Lung (tissue), 12 donors: ENCODE results near the gene CMTR1. TPM values are rescaled to one million over a fixed set of nuclear protein-coding genes. Genes with fewer than 3 reads are reported as not detected.

ENCODE experiments used
- ATAC-seq: fragments of 200-7000 bp; cut with Tn5 transposase; one replicate; pipeline ENCODE4 v1.9.1; 2020; ENCODE audit warnings: moderate number of reproducible peaks; ENCODE audit not compliant: insufficient read depth, low FRiP score
- DNase-seq, 3 donors: peaks; one replicate each; pipeline ENCODE4 v3.0.0-alpha.2; 2013 to 2017
- H3K27ac ChIP-seq, 2 donors: one replicate each; pipeline ENCODE4 v1.5.1; 2013; ENCODE audit warnings: mild to moderate bottlenecking in 2 of 2, moderate library complexity in 2 of 2, control low read depth in 1 of 2, inconsistent platforms in 1 of 2, low read depth in 1 of 2, low read length in 1 of 2
- H3K27me3 ChIP-seq, 3 donors: one replicate each; pipeline ENCODE4 v1.5.1; 2013; ENCODE audit warnings: low read length in 2 of 3; ENCODE audit not compliant: control insufficient read depth in 3 of 3, insufficient read depth in 3 of 3
- H3K36me3 ChIP-seq, 4 donors: one replicate each; pipeline ENCODE4 v1.5.1; 2013; ENCODE audit warnings: low read length in 4 of 4, mild to moderate bottlenecking in 1 of 4, moderate library complexity in 1 of 4; ENCODE audit not compliant: control insufficient read depth in 4 of 4, insufficient read depth in 4 of 4
- H3K4me1 ChIP-seq, 5 donors: one replicate each; pipeline ENCODE4 v1.5.1; 2013; ENCODE audit warnings: low read length in 5 of 5, mild to moderate bottlenecking in 2 of 5, moderate library complexity in 1 of 5; ENCODE audit not compliant: control insufficient read depth in 5 of 5, insufficient read depth in 5 of 5
- H3K4me3 ChIP-seq: one replicate; pipeline ENCODE4 v1.5.1; 2013; ENCODE audit warnings: mild to moderate bottlenecking, control low read depth, moderate library complexity
- H3K9ac ChIP-seq, 2 donors: one replicate each; pipeline ENCODE4 v1.5.1; 2013; ENCODE audit warnings: low read length in 2 of 2, control low read depth in 1 of 2; ENCODE audit not compliant: insufficient read depth in 1 of 2
- H3K9me3 ChIP-seq, 4 donors: one replicate each; pipeline ENCODE4 v1.5.1; 2013; ENCODE audit warnings: low read length in 3 of 4, mild to moderate bottlenecking in 1 of 4, moderate library complexity in 1 of 4; ENCODE audit not compliant: control insufficient read depth in 4 of 4, insufficient read depth in 3 of 4
- CTCF ChIP-seq: IDR thresholded peaks from 2 replicates; pipeline ENCODE4 v1.5.1; 2012; ENCODE audit warnings: mild to moderate bottlenecking; ENCODE audit errors: control extremely low read depth, extremely low read depth
- WGBS, 2 donors: extraction: QIAGEN DNeasy Blood & Tissue Kit; methylation state at CpG; one replicate each; pipeline ENCODE4 v1.1.7; 2013; 5-methylcytosine and 5-hydroxymethylcytosine counted together
- polyA plus RNA-seq, 2 donors: library from polyadenylated mRNA; stranded (reverse); fragments of 200-250 nt; gene quantifications; one replicate each; pipeline ENCODE4 v1.2.1, GENCODE V29; 2013
- total RNA-seq, 2 donors: library from RNA; depleted of rRNA in 1 of 2; stranded (reverse); fragments of >200 nt in 1 of 2; gene quantifications; one replicate each; pipeline ENCODE4 v1.2.1, GENCODE V29; 2014 to 2021
- donor health status: control.
- donor health status: control.
- donor health status: Bipolar disorder and iron deficiency.
- donor health status: healthy.
- donor health status: DM: yes; HTN: yes; CAD: no.

The CMTR1 gene
- total and polyA plus RNA-seq, 4 donors: 18.8 to 39.3 (median 26.6) TPM

- Histone ChIP-seq H3K4me1 (no peaks in the 10 kb centered on the region), H3K27ac (no peak overlapping the region), H3K9me3 (no peaks in the 10 kb centered on the region), H3K27me3 (no peaks in the 10 kb centered on the region), H3K9ac (no peak overlapping the region), H3K36me3 (peaks cover 5 to 25% (median 9%) of the 10 kb centered on the region in 4 donors), H3K4me3 (no peak overlapping the region)
- WGBS, 2 donors: 70 to 81% methylated on average over 2 of the region's 2 CpGs
- TF ChIP-seq CTCF: no peak
- ATAC-seq (no peak), DNase-seq (no peak)
These were observed 41.9 kb upstream of the CMTR1 start for GRCh38 chr6:37391120-37391519.

DNA sequence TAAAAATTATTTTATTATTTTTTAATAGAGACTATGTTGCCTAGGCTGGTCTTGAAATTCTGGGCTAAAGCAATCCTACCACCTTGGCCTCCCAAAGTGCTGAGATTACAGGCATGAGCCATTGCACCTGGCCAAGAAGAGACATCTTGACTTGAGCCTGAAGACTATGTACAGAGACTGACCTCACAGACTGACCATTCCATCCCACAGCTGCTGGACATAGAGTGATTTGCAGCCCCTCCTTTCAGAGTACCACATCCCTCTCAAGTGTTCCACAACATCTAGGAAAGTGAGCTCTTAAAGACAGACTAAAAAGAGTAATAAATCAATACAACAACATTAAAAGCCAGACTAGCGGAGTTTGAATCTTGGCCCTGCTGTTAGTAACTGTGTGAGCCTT, 40.2 kb upstream of the CMTR1 start:
- DNase-seq (no peak), ATAC-seq (no peak)
- Histone ChIP-seq H3K36me3 (peaks cover 4 to 16% (median 7%) of the 10 kb centered on the region in 4 donors), H3K4me1 (no peaks in the 10 kb centered on the region), H3K27me3 (no peaks in the 10 kb centered on the region), H3K27ac (no peak overlapping the region), H3K9me3 (no peaks in the 10 kb centered on the region), H3K4me3 (no peak overlapping the region), H3K9ac (no peak overlapping the region)
- no peak for TF ChIP-seq CTCF
- 96 to 100% methylated on average over 1 of the region's 1 CpG for WGBS, 2 donors

DNA sequence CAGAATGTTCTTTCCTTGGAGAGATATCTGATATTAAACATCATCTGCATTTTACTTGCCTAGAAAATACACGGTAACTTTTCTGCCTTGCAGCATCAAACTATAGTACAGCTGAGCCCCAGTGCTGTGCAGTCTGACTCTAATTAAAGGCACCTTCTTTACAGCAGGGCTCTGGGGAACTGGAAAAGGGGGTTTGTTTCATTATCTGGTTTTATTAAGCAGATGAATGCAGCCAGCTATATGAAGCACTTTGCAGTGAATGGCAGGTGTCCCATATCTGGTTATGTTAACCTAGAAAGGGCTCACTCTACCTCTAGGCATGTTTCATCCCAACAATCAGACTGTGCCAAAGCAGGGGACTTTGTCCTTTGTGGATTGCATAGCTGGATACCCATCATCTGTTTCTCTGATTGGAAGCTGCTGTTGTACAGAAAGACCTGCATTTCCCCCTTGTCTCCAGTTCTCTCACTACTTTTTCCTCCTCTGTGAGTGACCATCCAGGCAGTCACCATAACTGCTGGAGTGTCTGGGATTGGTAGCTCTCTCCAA, 39.6 kb upstream of the CMTR1 start:
- no peaks in the 10 kb centered on the region for H3K4me1 ChIP-seq
- no peaks in the 10 kb centered on the region for H3K9me3 ChIP-seq
- DNase-seq: no peak
- no peak overlapping the region for H3K27ac ChIP-seq
- TF ChIP-seq CTCF: no peak
- no peak overlapping the region for H3K4me3 ChIP-seq
- no peak for ATAC-seq
- H3K36me3 ChIP-seq: peaks cover 0 to 14% (median 4%) of the 10 kb centered on the region in 4 donors
- no peak overlapping the region for H3K9ac ChIP-seq
- no peaks in the 10 kb centered on the region for H3K27me3 ChIP-seq
- 94 to 95% methylated on average over 1 of the region's 1 CpG for WGBS, 2 donors
